PC-3 (cell line): ENCODE measurements around the gene ALG12. TPM values are rescaled to one million over a fixed set of nuclear protein-coding genes. Genes with fewer than 3 reads are reported as not detected.

Experiments
- ATAC-seq: fragments of 200-7000 bp; cut with Tn5 transposase; 2 replicates; pipeline ENCODE4 v1.9.1; 2020; ENCODE audit warnings: mild to moderate bottlenecking, moderate library complexity
- BruUV-seq: library from RNA; stranded (reverse); fragments of 400-500 nt; replicated peaks from 2 replicates; lab custom pipeline; 2021; lab: Mats Ljungman, UMichigan
- CTCF ChIA-PET: fragments of 300-600 bp; sonication (Branson Sonifier 250); formaldehyde crosslinking; loops from one replicate; lab custom pipeline; 2022; ENCODE audit warnings: antibody characterized with exemption; lab: Charles Lee
- POLR2A ChIA-PET: fragments of 300-600 bp; sonication (Branson Sonifier 250); formaldehyde crosslinking; loops from one replicate; lab custom pipeline; 2022; ENCODE audit warnings: antibody characterized with exemption; ENCODE audit not compliant: unreplicated experiment; lab: Charles Lee
- DNase-seq: peaks from one replicate; pipeline ENCODE4 v3.0.0-alpha.2; 2015
- H2AFZ ChIP-seq: fragments of 300-600 bp; sonication (generic); 2 replicates; pipeline ENCODE4 v1.6.0; 2016; ENCODE audit warnings: antibody characterized with exemption, low read length
- H3F3A ChIP-seq: fragments of 300-600 bp; sonication (generic); one replicate; pipeline ENCODE4 v1.6.0; 2017; ENCODE audit warnings: antibody characterized with exemption, low read length, control low read depth, mild to moderate bottlenecking; ENCODE audit not compliant: unreplicated experiment
- H3K27ac ChIP-seq: fragments of 300-600 bp; sonication (generic); 2 replicates; pipeline ENCODE4 v1.5.1; 2016; ENCODE audit warnings: mild to moderate bottlenecking, low read length
- H3K27me3 ChIP-seq: fragments of 300-600 bp; sonication (generic); 2 replicates; pipeline ENCODE4 v1.6.1; 2016; ENCODE audit warnings: low read length, mixed read lengths
- H3K36me3 ChIP-seq: fragments of 300-600 bp; sonication (generic); 2 replicates; pipeline ENCODE4 v1.6.1; 2016; ENCODE audit warnings: low read depth, mixed run types, low read length, mixed read lengths
- H3K4me1 ChIP-seq: fragments of 300-600 bp; sonication (generic); 2 replicates; pipeline ENCODE4 v1.5.1; 2016; ENCODE audit warnings: low read length; ENCODE audit not compliant: insufficient read depth
- H3K4me2 ChIP-seq: fragments of 300-600 bp; sonication (generic); 2 replicates; pipeline ENCODE4 v1.6.0; 2016; ENCODE audit warnings: low read length
- H3K4me3 ChIP-seq: fragments of 300-600 bp; sonication (generic); 2 replicates; pipeline ENCODE4 v1.5.1; 2016; ENCODE audit warnings: mild to moderate bottlenecking, low read length, mixed read lengths
- H3K79me2 ChIP-seq: fragments of 300-600 bp; sonication (generic); 2 replicates; pipeline ENCODE4 v1.6.1; 2017; ENCODE audit warnings: low read length, mixed read lengths
- H3K9ac ChIP-seq: fragments of 300-600 bp; sonication (generic); 2 replicates; pipeline ENCODE4 v1.6.0; 2016; ENCODE audit warnings: mild to moderate bottlenecking, low read length
- H3K9me2 ChIP-seq: fragments of 300-600 bp; sonication (generic); replicated peaks from 2 replicates; pipeline ENCODE4 v1.6.1; 2016; ENCODE audit warnings: mixed run types, low read length, mixed read lengths
- H3K9me3 ChIP-seq: fragments of 300-600 bp; sonication (generic); 2 replicates; pipeline ENCODE4 v1.6.1; 2016; ENCODE audit warnings: low read length, mixed read lengths
- H4K20me1 ChIP-seq: fragments of 300-600 bp; sonication (generic); 2 replicates; pipeline ENCODE4 v1.6.1; 2016; ENCODE audit warnings: low read length, mixed read lengths
- CTCF ChIP-seq: fragments of 300-600 bp; sonication (generic); conservative IDR thresholded peaks from 2 replicates; pipeline ENCODE4 v1.5.1; 2017; ENCODE audit warnings: antibody characterized with exemption, low read depth, mild to moderate bottlenecking, low read length
- EZH2 ChIP-seq: fragments of 300-600 bp; sonication (generic); IDR thresholded peaks from one replicate; pipeline ENCODE4 v1.6.1; 2017; ENCODE audit warnings: antibody characterized with exemption, mild to moderate bottlenecking, low read length; ENCODE audit not compliant: unreplicated experiment
- EZH2phosphoT487 ChIP-seq: fragments of 300-600 bp; sonication (generic); IDR thresholded peaks from 2 replicates; pipeline ENCODE4 v1.6.1; 2018; ENCODE audit warnings: mild to moderate bottlenecking, antibody characterized with exemption, low read length, borderline replicate concordance
- intact Hi-C: fragments of 100-400 bp; cut with micrococcal nuclease; formaldehyde crosslinking; loops from 2 replicates; pipeline ENCODE4 v1.9.0; 2023
- total RNA-seq: library from RNA; depleted of rRNA; stranded (reverse); fragments of >200 nt; gene quantifications from 2 replicates; pipeline ENCODE4 v1.2.3, GENCODE V29; 2014

ALG12 gene
- total RNA-seq, 1 experiment from 2014 or later = 12.1 TPM

- intact Hi-C loops = no loop called here
- no peak overlapping the region for H3K4me2 ChIP-seq
- no peak overlapping the region for H3K9ac ChIP-seq
- H3F3A ChIP-seq = no peaks in the 10 kb centered on the region
- no peaks in the 10 kb centered on the region for H3K9me3 ChIP-seq
- H3K79me2 ChIP-seq = peaks cover 25% of the 10 kb centered on the region
- H3K4me1 ChIP-seq = no peaks in the 10 kb centered on the region
- ChIA-PET CTCF (no interaction called here), POLR2A (no interaction called here)
- H4K20me1 ChIP-seq = no peaks in the 10 kb centered on the region
- no peaks in the 10 kb centered on the region; the same call in none of the 2 replicates for H3K36me3 ChIP-seq
- TF ChIP-seq EZH2 = no peak
- TF ChIP-seq EZH2phosphoT487 = no peak
- TF ChIP-seq CTCF = no peak
- no peak for ATAC-seq
- no peaks in the 10 kb centered on the region for H3K9me2 ChIP-seq
- DNase-seq = no peak
- H3K27me3 ChIP-seq = no peaks in the 10 kb centered on the region
- BruUV-seq = no TSS peak
- H3K27ac ChIP-seq = no peak overlapping the region
- H2AFZ ChIP-seq = no peak overlapping the region
- H3K4me3 ChIP-seq = no peak overlapping the region
These were observed 34.2 kb downstream of the ALG12 start for GRCh38 chr22:49884075-49884474.

GRCh38 chr22:49883294-49883640 lies 35.0 kb downstream of the ALG12 start:
- no peak for DNase-seq
- H2AFZ ChIP-seq = no peak overlapping the region
- intact Hi-C loops = no loop called here
- H3K4me2 ChIP-seq = no peak overlapping the region
- no peak for ATAC-seq
- no peak overlapping the region for H3K4me3 ChIP-seq
- H3K9me2 ChIP-seq = no peaks in the 10 kb centered on the region
- H3F3A ChIP-seq = no peaks in the 10 kb centered on the region
- H3K4me1 ChIP-seq = no peaks in the 10 kb centered on the region
- ChIA-PET POLR2A (no interaction called here), CTCF (no interaction called here)
- H3K9ac ChIP-seq = no peak overlapping the region
- H3K27ac ChIP-seq = no peak overlapping the region
- no peaks in the 10 kb centered on the region for H3K27me3 ChIP-seq
- TF ChIP-seq CTCF (no peak), EZH2 (no peak), EZH2phosphoT487 (no peak)
- no peaks in the 10 kb centered on the region for H3K9me3 ChIP-seq
- BruUV-seq = no TSS peak
- no peaks in the 10 kb centered on the region; the same call in none of the 2 replicates for H3K36me3 ChIP-seq
- peaks cover 25% of the 10 kb centered on the region for H3K79me2 ChIP-seq
- no peaks in the 10 kb centered on the region for H4K20me1 ChIP-seq

GRCh38 chr22:49882519-49883293 lies 35.5 kb downstream of the ALG12 start:
- CTCF ChIA-PET = no interaction called here
- Histone ChIP-seq H3K79me2 (peaks cover 26% of the 10 kb centered on the region), H3K4me3 (no peak overlapping the region), H3K4me1 (no peaks in the 10 kb centered on the region), H3K9me3 (no peaks in the 10 kb centered on the region), H3K36me3 (no peaks in the 10 kb centered on the region; the same call in none of the 2 replicates), H4K20me1 (no peaks in the 10 kb centered on the region), H3K4me2 (no peak overlapping the region), H3F3A (no peaks in the 10 kb centered on the region), H3K9ac (no peak overlapping the region), H3K9me2 (no peaks in the 10 kb centered on the region), H2AFZ (no peak overlapping the region), H3K27ac (no peak overlapping the region), H3K27me3 (no peaks in the 10 kb centered on the region)
- ATAC-seq = no peak
- POLR2A ChIA-PET = no interaction called here
- BruUV-seq = no TSS peak
- DNase-seq = no peak
- no peak for TF ChIP-seq EZH2
- no peak for TF ChIP-seq EZH2phosphoT487
- no peak for TF ChIP-seq CTCF
- intact Hi-C loops = no loop called here
